ENCODE data around the gene FLAD1. TPM values are rescaled to one million over a fixed set of nuclear protein-coding genes. Genes with fewer than 3 reads are reported as not detected.

FLAD1 gene
- total RNA-seq, 1 experiment from 2014 or later = 72.8 TPM

DNA sequence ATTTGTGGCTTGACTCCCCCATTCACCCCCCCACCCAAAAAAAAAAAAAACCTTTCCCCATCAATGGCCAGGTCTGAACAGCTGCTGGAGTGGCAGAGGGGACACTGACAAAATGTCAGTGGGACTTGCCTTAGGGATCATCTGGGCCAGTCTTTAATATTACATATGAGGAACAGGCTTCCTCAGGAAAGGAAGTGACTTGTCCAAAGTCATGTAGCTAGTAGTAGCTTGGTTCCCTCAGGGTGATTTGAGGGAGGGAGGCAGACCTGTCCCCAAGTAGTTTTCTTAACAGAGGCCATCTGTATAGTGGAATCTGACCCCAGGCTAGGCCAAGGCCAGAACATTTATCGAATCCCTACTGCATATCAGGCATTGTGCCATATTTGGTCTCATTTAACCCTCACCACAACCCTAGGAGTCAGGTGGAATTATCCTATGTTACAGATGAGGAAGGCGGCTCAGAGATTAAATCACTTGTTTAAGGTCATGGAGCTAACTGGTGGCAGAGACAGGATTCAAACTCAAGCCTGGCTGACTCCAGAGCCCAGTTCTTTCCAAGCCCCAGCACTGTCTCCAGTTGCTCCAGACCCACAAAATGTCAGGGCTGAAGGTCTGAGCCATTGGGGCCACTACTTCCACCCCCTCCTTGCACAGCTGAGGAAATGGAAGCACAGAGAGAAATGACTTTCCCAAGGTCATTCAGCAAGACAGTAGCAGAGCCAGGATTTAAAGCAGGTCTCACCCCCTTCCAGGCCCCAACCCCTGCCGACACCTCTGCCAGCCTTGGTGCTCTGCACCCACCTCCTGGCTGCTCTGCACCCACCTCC is 29.8 kb downstream of the FLAD1 start:
- peaks cover 35% of the 10 kb centered on the region for H3K4me1 ChIP-seq (ENCODE audit: control insufficient read depth, insufficient read depth, low read length)
- no peak for ATAC-seq
- CTCF ChIA-PET = interaction anchor here (0.6 to 0.7 kb wide), 2 partner anchors 20 to 24 kb away, joined by 3 to 7 read pairs; partner anchors contain the start of gene LENEP

GRCh38 chr1:155013632-155014031 is 30.5 kb downstream of the FLAD1 start:
- Histone ChIP-seq H3K9me3 (ENCODE audit: control insufficient read depth, insufficient read depth, low read depth, low read length) (no peaks in the 10 kb centered on the region), H3K36me3 (ENCODE audit: control insufficient read depth, insufficient read depth, low read length) (0 out of 2 replicates have a peak, but pooled peaks cover 7% of the 10 kb centered on the region), H3K27me3 (ENCODE audit: control insufficient read depth, insufficient read depth, low read length) (no peaks in the 10 kb centered on the region), H3K4me3 (ENCODE audit: low read depth in 2 of 2, low read length in 2 of 2) (no peak overlapping the region), H3K4me1 (ENCODE audit: control insufficient read depth, insufficient read depth, low read length) (peaks cover 34% of the 10 kb centered on the region), H3K27ac (ENCODE audit: low read length) (no peak overlapping the region)
- DNase-seq (ENCODE audit: low read depth, low spot score) (no peak), ATAC-seq (no peak)
- CTCF ChIA-PET = no interaction called here
- no TSS peak for BruUV-seq (replicated peaks)
- in situ Hi-C loops (cut with HindIII; ENCODE audit: low pct_unique_long_range_greater_than_20kb, low sequenced_read_pairs) = no loop called here
- POLR2A ChIA-PET = no interaction called here
- TF ChIP-seq POLR2AphosphoS5 (IDR thresholded peaks at IDR 0.05; ENCODE audit: low read depth, low read length) = no peak
- TF ChIP-seq, protein P1, sequence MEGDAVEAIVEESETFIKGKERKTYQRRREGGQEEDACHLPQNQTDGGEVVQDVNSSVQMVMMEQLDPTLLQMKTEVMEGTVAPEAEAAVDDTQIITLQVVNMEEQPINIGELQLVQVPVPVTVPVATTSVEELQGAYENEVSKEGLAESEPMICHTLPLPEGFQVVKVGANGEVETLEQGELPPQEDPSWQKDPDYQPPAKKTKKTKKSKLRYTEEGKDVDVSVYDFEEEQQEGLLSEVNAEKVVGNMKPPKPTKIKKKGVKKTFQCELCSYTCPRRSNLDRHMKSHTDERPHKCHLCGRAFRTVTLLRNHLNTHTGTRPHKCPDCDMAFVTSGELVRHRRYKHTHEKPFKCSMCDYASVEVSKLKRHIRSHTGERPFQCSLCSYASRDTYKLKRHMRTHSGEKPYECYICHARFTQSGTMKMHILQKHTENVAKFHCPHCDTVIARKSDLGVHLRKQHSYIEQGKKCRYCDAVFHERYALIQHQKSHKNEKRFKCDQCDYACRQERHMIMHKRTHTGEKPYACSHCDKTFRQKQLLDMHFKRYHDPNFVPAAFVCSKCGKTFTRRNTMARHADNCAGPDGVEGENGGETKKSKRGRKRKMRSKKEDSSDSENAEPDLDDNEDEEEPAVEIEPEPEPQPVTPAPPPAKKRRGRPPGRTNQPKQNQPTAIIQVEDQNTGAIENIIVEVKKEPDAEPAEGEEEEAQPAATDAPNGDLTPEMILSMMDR (IDR thresholded peaks at IDR 0.05) = no peak
- no peak for TF ChIP-seq REST (IDR thresholded peaks at IDR 0.05; ENCODE audit: insufficient read depth in 1 of 2, low read depth in 2 of 2, low read length in 1 of 2)
- TF ChIP-seq SIN3A (IDR thresholded peaks at IDR 0.05; ENCODE audit: borderline replicate concordance, insufficient read depth, low read depth, low read length) = no peak
- no peak for TF ChIP-seq TCF7L2 (IDR thresholded peaks at IDR 0.05; ENCODE audit: low read depth, low read length)
- intact Hi-C loops (cut with micrococcal nuclease; ENCODE audit: unreplicated experiment) = no loop called here

More for the DNA sequence above, 29.8 kb downstream of the FLAD1 start:
- no peaks in the 10 kb centered on the region for H3K27me3 ChIP-seq (ENCODE audit: control insufficient read depth, insufficient read depth, low read length)
- intact Hi-C loops (cut with micrococcal nuclease; ENCODE audit: unreplicated experiment) = no loop called here
- H3K9me3 ChIP-seq (ENCODE audit: control insufficient read depth, insufficient read depth, low read depth, low read length) = no peaks in the 10 kb centered on the region
- no TSS peak for BruUV-seq (replicated peaks)
- H3K4me3 ChIP-seq (ENCODE audit: low read depth in 2 of 2, low read length in 2 of 2) = no peak overlapping the region
- TF ChIP-seq POLR2AphosphoS5 (IDR thresholded peaks at IDR 0.05; ENCODE audit: low read depth, low read length) (no peak), REST (IDR thresholded peaks at IDR 0.05; ENCODE audit: insufficient read depth in 1 of 2, low read depth in 2 of 2, low read length in 1 of 2) (no peak), TCF7L2 (IDR thresholded peaks at IDR 0.05; ENCODE audit: low read depth, low read length) (no peak), SIN3A (IDR thresholded peaks at IDR 0.05; ENCODE audit: borderline replicate concordance, insufficient read depth, low read depth, low read length) (no peak)
- TF ChIP-seq, protein P1 (IDR thresholded peaks at IDR 0.05) = no peak
- 0 out of 2 replicates have a peak, but pooled peaks cover 7% of the 10 kb centered on the region for H3K36me3 ChIP-seq (ENCODE audit: control insufficient read depth, insufficient read depth, low read length)
- in situ Hi-C loops (cut with HindIII; ENCODE audit: low pct_unique_long_range_greater_than_20kb, low sequenced_read_pairs) = no loop called here
- DNase-seq (ENCODE audit: low read depth, low spot score) = no peak
- POLR2A ChIA-PET = interaction anchor here (0.5 kb wide), 1 partner anchor 9 kb away, joined by 4 read pairs; no protein-coding TSS in a partner anchor
- no peak overlapping the region; the same call in 1 of the 2 replicates for H3K27ac ChIP-seq (ENCODE audit: low read length)

Measured in Panc1 (cell line).